Measurements from ENCODE around the gene TNS4. TPM values are rescaled to one million over a fixed set of nuclear protein-coding genes. Genes with fewer than 3 reads are reported as not detected.

Gene TNS4
- total and polyA plus RNA-seq, 8 donors = 0.03 to 1.6 (median 0.18) TPM; not detected in 2

DNA sequence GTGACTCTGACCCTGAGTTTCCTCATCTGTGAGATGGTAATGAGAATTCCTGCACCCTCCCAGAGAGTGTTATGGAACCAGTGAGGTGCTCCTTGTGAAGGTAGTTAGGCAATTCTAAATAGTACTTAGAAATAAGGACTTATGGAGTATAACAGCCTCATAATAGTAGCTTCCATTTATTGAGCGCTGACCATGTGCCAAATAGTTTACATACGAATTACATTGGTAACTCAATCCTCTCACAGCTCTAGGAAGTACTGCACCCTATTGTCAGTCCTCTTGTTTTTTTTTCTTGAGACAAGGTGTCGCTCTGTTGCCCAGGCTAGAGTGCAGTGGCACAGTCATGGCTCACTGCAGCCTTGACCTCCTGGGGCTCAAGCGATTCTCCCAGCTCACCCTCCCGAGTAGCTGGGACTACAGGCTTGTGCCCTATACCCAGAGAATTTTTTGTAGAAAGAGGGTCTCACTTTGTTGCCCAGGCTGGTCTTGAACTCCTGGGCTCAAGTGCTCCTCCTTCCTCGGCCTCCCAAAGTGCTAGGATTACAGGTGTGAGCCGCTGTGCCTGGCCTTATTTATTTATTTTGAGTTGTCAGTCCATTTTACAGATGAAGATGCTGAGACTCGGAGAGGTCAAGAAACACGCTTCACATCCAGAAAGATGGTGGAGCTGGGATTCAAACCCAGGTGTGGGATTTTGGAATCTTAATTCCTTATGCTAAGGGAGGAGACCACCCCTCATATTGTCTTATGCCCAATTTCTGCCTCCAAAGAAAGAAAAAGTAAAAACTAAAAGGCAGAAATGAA, 2.9 kb downstream of the TNS4 start:
- H3K4me3 ChIP-seq = no peak overlapping the region
- TF ChIP-seq, protein P1, sequence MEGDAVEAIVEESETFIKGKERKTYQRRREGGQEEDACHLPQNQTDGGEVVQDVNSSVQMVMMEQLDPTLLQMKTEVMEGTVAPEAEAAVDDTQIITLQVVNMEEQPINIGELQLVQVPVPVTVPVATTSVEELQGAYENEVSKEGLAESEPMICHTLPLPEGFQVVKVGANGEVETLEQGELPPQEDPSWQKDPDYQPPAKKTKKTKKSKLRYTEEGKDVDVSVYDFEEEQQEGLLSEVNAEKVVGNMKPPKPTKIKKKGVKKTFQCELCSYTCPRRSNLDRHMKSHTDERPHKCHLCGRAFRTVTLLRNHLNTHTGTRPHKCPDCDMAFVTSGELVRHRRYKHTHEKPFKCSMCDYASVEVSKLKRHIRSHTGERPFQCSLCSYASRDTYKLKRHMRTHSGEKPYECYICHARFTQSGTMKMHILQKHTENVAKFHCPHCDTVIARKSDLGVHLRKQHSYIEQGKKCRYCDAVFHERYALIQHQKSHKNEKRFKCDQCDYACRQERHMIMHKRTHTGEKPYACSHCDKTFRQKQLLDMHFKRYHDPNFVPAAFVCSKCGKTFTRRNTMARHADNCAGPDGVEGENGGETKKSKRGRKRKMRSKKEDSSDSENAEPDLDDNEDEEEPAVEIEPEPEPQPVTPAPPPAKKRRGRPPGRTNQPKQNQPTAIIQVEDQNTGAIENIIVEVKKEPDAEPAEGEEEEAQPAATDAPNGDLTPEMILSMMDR (IDR thresholded peaks at IDR 0.05) = no peak
- peak overlapping the region; percentile 33 to 39 for H3K27ac ChIP-seq
- H3K27me3 ChIP-seq = peaks cover 0 to 14% of the 10 kb centered on the region in 2 donors
- no peaks in the 10 kb centered on the region for H3K9me3 ChIP-seq
- no peak for DNase-seq
- intact Hi-C loops (cut with DNase I) = no loop called here
- H3K36me3 ChIP-seq = no peaks in the 10 kb centered on the region
- peak; percentile 61 for ATAC-seq
- peaks cover 15 to 21% of the 10 kb centered on the region in 2 donors for H3K4me1 ChIP-seq

DNA sequence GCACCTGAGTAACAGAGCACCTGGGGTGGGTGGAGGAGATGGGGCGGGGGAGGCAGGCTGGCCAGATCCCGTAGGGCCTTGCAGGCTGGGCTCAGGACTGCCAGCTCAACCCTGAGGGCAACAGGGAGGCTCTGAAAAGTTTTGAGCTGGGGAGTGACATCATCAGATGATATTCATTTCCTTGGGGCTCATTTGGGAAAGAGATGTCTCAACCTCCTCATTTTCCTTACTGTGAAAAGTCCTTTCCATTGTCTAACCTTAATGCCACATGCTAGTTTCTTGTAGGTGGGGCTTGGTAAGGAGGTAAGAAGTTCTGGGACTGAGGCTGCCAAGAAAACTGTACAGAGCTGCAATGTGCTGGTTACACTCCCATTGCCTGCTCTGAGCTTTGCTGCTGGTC, 3.7 kb downstream of the TNS4 start:
- Histone ChIP-seq H3K36me3 (no peaks in the 10 kb centered on the region), H3K27ac (peak overlapping the region; percentile 33 to 39), H3K9me3 (no peaks in the 10 kb centered on the region), H3K4me3 (no peak overlapping the region), H3K4me1 (peaks cover 15 to 21% of the 10 kb centered on the region in 2 donors), H3K27me3 (peaks cover 0 to 14% of the 10 kb centered on the region in 2 donors)
- intact Hi-C loops (cut with DNase I) = no loop called here
- DNase-seq = no peak
- no peak for ATAC-seq
- TF ChIP-seq, protein P1 (IDR thresholded peaks at IDR 0.05) = no peak

DNA sequence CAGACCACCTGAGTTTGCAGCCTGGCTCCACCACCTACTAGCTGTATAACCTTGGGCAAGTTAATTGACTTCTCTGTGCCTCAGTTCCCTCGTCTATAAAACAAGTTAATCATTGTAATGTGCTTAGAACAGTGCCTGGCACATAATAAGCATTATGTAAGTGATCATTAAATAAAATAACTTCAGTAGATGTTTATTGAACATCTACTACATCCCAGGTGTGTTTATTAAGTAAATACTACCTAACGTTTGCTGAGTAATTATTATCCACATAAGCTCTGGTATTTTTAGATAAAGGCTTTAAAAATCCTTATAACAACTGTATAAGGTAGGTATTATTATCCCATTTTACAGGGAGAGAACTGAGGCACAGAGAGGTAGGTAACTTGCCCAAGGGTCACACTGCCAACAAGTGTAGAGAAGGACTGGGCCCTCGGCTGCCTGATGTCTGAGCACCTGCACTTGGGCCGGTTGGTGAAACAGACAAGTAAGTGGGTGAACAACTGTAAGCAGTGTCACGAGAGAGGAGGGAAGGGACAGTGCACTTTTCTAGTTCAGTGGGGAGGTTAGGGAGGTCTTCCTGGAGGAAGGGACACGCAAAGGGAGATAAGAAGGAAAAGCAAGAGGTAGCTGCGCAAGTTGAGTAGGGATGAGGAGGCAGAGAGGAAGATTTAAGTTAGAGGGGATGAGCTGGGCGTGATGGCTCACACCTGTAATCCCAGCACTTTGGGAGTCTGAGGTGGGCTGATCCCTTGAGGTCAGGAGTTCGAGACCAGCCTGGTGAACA, 4.6 kb downstream of the TNS4 start:
- H3K36me3 ChIP-seq = no peaks in the 10 kb centered on the region
- DNase-seq (no peak), ATAC-seq (no peak)
- intact Hi-C loops (cut with DNase I) = no loop called here
- H3K4me3 ChIP-seq = no peak overlapping the region
- H3K4me1 ChIP-seq = peaks cover 15 to 21% of the 10 kb centered on the region in 2 donors
- TF ChIP-seq, protein P1 (IDR thresholded peaks at IDR 0.05) = no peak
- H3K9me3 ChIP-seq = no peaks in the 10 kb centered on the region
- peaks cover 0 to 14% of the 10 kb centered on the region in 2 donors for H3K27me3 ChIP-seq
- H3K27ac ChIP-seq = no peak overlapping the region

DNA sequence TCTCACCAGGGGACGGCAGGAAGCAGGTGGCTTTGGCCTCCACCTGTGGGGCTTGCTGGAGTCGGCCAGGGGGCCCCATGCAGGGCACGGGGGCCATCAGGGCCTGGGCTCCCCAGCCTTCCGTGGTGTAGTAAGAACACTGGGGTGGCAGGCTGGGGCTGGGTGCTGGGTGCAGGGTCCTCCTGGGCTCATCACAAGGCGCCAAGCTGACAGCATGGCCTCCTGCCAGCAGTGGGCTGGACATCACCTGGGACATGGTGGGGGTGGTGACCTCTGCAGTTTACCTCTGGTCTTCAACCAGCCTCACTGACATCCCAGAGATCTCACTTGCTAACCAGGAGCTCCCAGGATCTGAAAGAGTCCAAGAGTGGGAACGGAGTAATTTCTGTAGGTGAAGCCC, 5.3 kb downstream of the TNS4 start:
- TF ChIP-seq, protein P1 (IDR thresholded peaks at IDR 0.05) = no peak
- no peak overlapping the region for H3K27ac ChIP-seq
- intact Hi-C loops (cut with DNase I) = no loop called here
- peaks cover 15 to 21% of the 10 kb centered on the region in 2 donors for H3K4me1 ChIP-seq
- H3K4me3 ChIP-seq = no peak overlapping the region
- H3K9me3 ChIP-seq = no peaks in the 10 kb centered on the region
- H3K27me3 ChIP-seq = peaks cover 0 to 14% of the 10 kb centered on the region in 2 donors
- no peak for DNase-seq
- no peak for ATAC-seq
- no peaks in the 10 kb centered on the region for H3K36me3 ChIP-seq

DNA sequence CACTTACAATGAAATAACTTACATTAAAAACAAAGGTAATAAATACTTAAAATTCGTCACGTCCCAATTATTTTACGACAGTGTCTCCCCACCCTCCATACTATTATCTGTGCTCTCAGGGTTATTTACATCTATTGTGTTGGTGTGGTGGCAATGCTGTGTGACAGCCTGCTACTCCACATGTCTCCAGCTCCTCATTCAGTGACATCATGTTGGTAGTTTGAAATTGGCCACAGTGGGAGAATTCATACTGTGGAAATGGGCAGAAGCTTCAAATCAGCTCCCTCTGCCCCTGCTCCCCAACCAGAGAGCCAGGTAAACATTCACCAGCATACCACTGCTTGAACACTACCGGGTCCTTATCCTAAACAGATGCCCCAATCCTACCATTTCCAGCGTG, 6.3 kb downstream of the TNS4 start:
- Histone ChIP-seq H3K27ac (no peak overlapping the region), H3K36me3 (no peaks in the 10 kb centered on the region), H3K4me3 (no peak overlapping the region), H3K27me3 (peaks cover 0 to 10% of the 10 kb centered on the region in 2 donors), H3K4me1 (peaks cover 14 to 23% of the 10 kb centered on the region in 2 donors), H3K9me3 (no peaks in the 10 kb centered on the region)
- DNase-seq = no peak
- no peak for ATAC-seq
- TF ChIP-seq, protein P1 (IDR thresholded peaks at IDR 0.05) = no peak
- intact Hi-C loops (cut with DNase I) = no loop called here
